DMS79 (cell line): ENCODE data around the gene C1orf159.
"Not testable (repeated sequence)": the region's sequence is repeated elsewhere in the genome, so short reads cannot be mapped to it uniquely, and the experiment has no call there.

Experiments
- DNase-seq: peaks from one replicate; lab custom pipeline; 2025; lab: John Stamatoyannopoulos, UW

C1orf159 gene

GRCh38 chr1:1081311-1082238 lies 34.3 kb downstream of the C1orf159 start:
- DNase-seq = no peak

GRCh38 chr1:1080951-1081310 lies 35.0 kb downstream of the C1orf159 start:
- no peak for DNase-seq

GRCh38 chr1:1080122-1080757 lies 35.6 kb downstream of the C1orf159 start:
- no peak for DNase-seq

GRCh38 chr1:1079408-1080121 lies 36.3 kb downstream of the C1orf159 start:
- peak; percentile 55 for DNase-seq

GRCh38 chr1:1077396-1077795 lies 38.5 kb downstream of the C1orf159 start:
- not testable (repeated sequence) for DNase-seq

GRCh38 chr1:1075148-1075935 lies 40.5 kb downstream of the C1orf159 start:
- no peak for DNase-seq

- DNase-seq = no peak
These were observed 41.2 kb downstream of the C1orf159 start for GRCh38 chr1:1074631-1075147.

- DNase-seq = peak; percentile 18
These were observed 41.9 kb downstream of the C1orf159 start, which contains the start of gene RNF223 for GRCh38 chr1:1073743-1074587. Gene RNF223, minus strand, starts transcription at chr1:1074306. Its CDS starts 1,740 bp downstream, at chr1:1072566.

GRCh38 chr1:1072849-1073742 lies 42.8 kb downstream of the C1orf159 start:
- no peak for DNase-seq

GRCh38 chr1:1072299-1072848 lies 43.5 kb downstream of the C1orf159 start:
- DNase-seq = no peak

- DNase-seq = no peak
These were observed 44.2 kb downstream of the C1orf159 start for GRCh38 chr1:1071486-1072298.

- DNase-seq = no peak
These were observed 45.9 kb downstream of the C1orf159 start for GRCh38 chr1:1069711-1070676.

GRCh38 chr1:1069056-1069710 lies 46.7 kb downstream of the C1orf159 start:
- DNase-seq = peak; percentile 66

- peak; percentile 65 for DNase-seq
These were observed 47.3 kb downstream of the C1orf159 start for GRCh38 chr1:1068517-1069055.

GRCh38 chr1:1067860-1068516 lies 47.9 kb downstream of the C1orf159 start:
- DNase-seq = peak; percentile 15
